K562 (cell line): ENCODE results near the gene MRPL52. TPM values are rescaled to one million over a fixed set of nuclear protein-coding genes. Genes with fewer than 3 reads are reported as not detected.

Source experiments
- ATAC-seq: fragments of 200-7000 bp; cut with Tn5 transposase; 3 replicates; pipeline ENCODE4 v1.9.1; 2020; ENCODE audit warnings: moderate library complexity
- BruUV-seq: library from RNA; stranded (reverse); fragments of 400-500 nt; replicated peaks from 2 replicates; lab custom pipeline; 2021; lab: Mats Ljungman, UMichigan
- CTCF ChIA-PET: fragments of 300-600 bp; formaldehyde crosslinking; extraction: SDS; loops from one replicate; lab custom pipeline; 2021; ENCODE audit warnings: low intra/inter-chr PET ratio; lab: Yijun Ruan, JAX
- POLR2A ChIA-PET: fragments of 300-600, 350-650 bp; sonication (Branson Sonifier 250); formaldehyde crosslinking; extraction: SDS; loops from one replicate; lab custom pipeline; 2021; ENCODE audit warnings: antibody characterized with exemption, inconsistent platforms; lab: Yijun Ruan, JAX
- DNase-seq, 4 experiments: peaks; one replicate each; pipeline versions ENCODE4 v3.0.0 to v3.0.0-alpha.2; 2011 to 2018; ENCODE audit warnings: low spot score in 3 of 4, mixed read lengths in 3 of 4; ENCODE audit errors: extremely low read depth in 1 of 4
- FAIRE-seq: peaks from 2 replicates; lab custom pipeline; 2011; peaks lifted over from hg19 to GRCh38; lab: Jason Lieb, UNC
- H2AFZ ChIP-seq: 2 replicates; pipeline ENCODE4 v1.6.0; 2011; ENCODE audit warnings: low read depth, low read length, control low read depth, inconsistent platforms
- H3K27ac ChIP-seq: fragments of 200-600 bp; 3 replicates; pipeline ENCODE4 v1.8.0; 2011; ENCODE audit warnings: low read depth, mild to moderate bottlenecking, control low read depth, inconsistent platforms, low read length, moderate library complexity, mixed read lengths; ENCODE audit errors: extremely low read depth
- H3K27me3 ChIP-seq, 2 experiments: fragments of 300-600 bp in 1 of 2; 2 replicates in 1 of 2; 3 replicates in 1 of 2; pipeline versions ENCODE4 v1.6.0 to v1.8.0; 2011; ENCODE audit warnings: inconsistent platforms in 2 of 2, low read length in 2 of 2, mild to moderate bottlenecking in 1 of 2, mixed read lengths in 1 of 2, moderate library complexity in 1 of 2; ENCODE audit not compliant: control insufficient read depth in 2 of 2, insufficient read depth in 2 of 2
- H3K36me3 ChIP-seq: fragments of 300-600 bp; 3 replicates; pipeline ENCODE4 v1.8.0; 2011; ENCODE audit warnings: mild to moderate bottlenecking, low read length, inconsistent platforms; ENCODE audit not compliant: control insufficient read depth, insufficient read depth
- H3K4me1 ChIP-seq, 2 experiments: fragments of 200-600 bp in 1 of 2; replicated peaks in 1 of 2; 2 replicates in 1 of 2; 3 replicates in 1 of 2; pipeline versions ENCODE4 v1.5.1 to v1.8.0; 2011; ENCODE audit warnings: inconsistent platforms in 2 of 2, low read length in 2 of 2, mild to moderate bottlenecking in 1 of 2, mixed read lengths in 1 of 2, moderate library complexity in 1 of 2; ENCODE audit not compliant: control insufficient read depth in 2 of 2, insufficient read depth in 2 of 2
- H3K4me2 ChIP-seq: 2 replicates; pipeline ENCODE4 v1.6.1; 2011; ENCODE audit warnings: low read length, control low read depth, inconsistent platforms, mixed read lengths; ENCODE audit not compliant: insufficient read depth
- H3K4me3 ChIP-seq: fragments of 200-600 bp; sonication (generic), shearing (Covaris generic); 2 replicates; pipeline ENCODE4 v1.5.1; 2016; ENCODE audit warnings: control low read depth, inconsistent platforms
- H3K79me2 ChIP-seq: fragments of 200-600 bp; 3 replicates; pipeline ENCODE4 v1.8.0; 2011; ENCODE audit warnings: low read length, inconsistent platforms; ENCODE audit not compliant: control insufficient read depth, insufficient read depth
- H3K9ac ChIP-seq, 2 experiments: 2 replicates each; pipeline versions ENCODE4 v1.6.0 to v1.6.1; 2011; ENCODE audit warnings: low read depth in 2 of 2, low read length in 2 of 2, control low read depth in 1 of 2, inconsistent platforms in 1 of 2, mild to moderate bottlenecking in 1 of 2, mixed read lengths in 1 of 2; ENCODE audit not compliant: insufficient read depth in 1 of 2
- H3K9me1 ChIP-seq: one replicate; pipeline ENCODE4 v1.6.0; 2011; ENCODE audit warnings: inconsistent platforms, mild to moderate bottlenecking, low read length, moderate library complexity; ENCODE audit not compliant: control insufficient read depth, insufficient read depth
- H3K9me3 ChIP-seq: replicated peaks from 2 replicates; pipeline ENCODE4 v1.5.1; 2011; ENCODE audit warnings: low read depth, low read length, inconsistent platforms; ENCODE audit not compliant: control insufficient read depth, insufficient read depth
- H4K20me1 ChIP-seq: replicated peaks from 2 replicates; pipeline ENCODE4 v1.6.1; 2011; ENCODE audit warnings: low read length, inconsistent platforms, mixed read lengths; ENCODE audit not compliant: control insufficient read depth, insufficient read depth
- EP300 ChIP-seq: IDR thresholded peaks from 2 replicates; pipeline ENCODE4 v1.6.1; 2012; ENCODE audit warnings: low read length, improper control_type of control experiment
- JUNB ChIP-seq: fragments of 450-650 bp; formaldehyde crosslinking; conservative IDR thresholded peaks from 2 replicates; pipeline ENCODE4 v1.4.0; 2020; ENCODE audit warnings: mild to moderate bottlenecking
- KLF6 ChIP-seq: fragments of 250-450 bp; sonication (Bioruptor Pico); IDR thresholded peaks from 2 replicates; pipeline ENCODE4 v1.4.0; 2020; ENCODE audit warnings: mild to moderate bottlenecking, moderate library complexity, borderline replicate concordance
- NFE2L1 ChIP-seq: fragments of 450-650 bp; IDR thresholded peaks from 2 replicates; pipeline ENCODE4 v1.6.1; 2016; ENCODE audit warnings: missing genetic modification characterization, low read depth, mild to moderate bottlenecking, missing compliant biosample characterization, moderate library complexity, borderline replicate concordance
- RUNX1 ChIP-seq: sonication (generic); IDR thresholded peaks from 2 replicates; pipeline ENCODE4 v1.6.1; 2016; ENCODE audit warnings: antibody characterized with exemption, low read depth
- SOX6 ChIP-seq: fragments of 450-650 bp; IDR thresholded peaks from 2 replicates; pipeline ENCODE4 v1.6.1; 2014; ENCODE audit warnings: mild to moderate bottlenecking
- TBL1XR1 ChIP-seq, 2 experiments: IDR thresholded peaks; 2 replicates each; pipeline ENCODE4 v1.6.1; 2012; ENCODE audit warnings: improper control_type of control experiment in 2 of 2, low read length in 2 of 2, mild to moderate bottlenecking in 1 of 2
- TSC22D4 ChIP-seq: fragments of 450-650 bp; IDR thresholded peaks from 2 replicates; pipeline ENCODE4 v1.6.1; 2016; ENCODE audit warnings: missing genetic modification characterization, missing biosample characterization, control low read depth
- VEZF1 ChIP-seq: fragments of 200-800 bp; sonication (Bioruptor generic); IDR thresholded peaks from 2 replicates; pipeline ENCODE4 v1.6.1; 2017; ENCODE audit warnings: missing genetic modification characterization, missing compliant biosample characterization
- ZHX1 ChIP-seq: fragments of 150-350 bp; conservative IDR thresholded peaks from 2 replicates; pipeline ENCODE4 v1.6.1; 2014; ENCODE audit warnings: low read length
- ZNF133 ChIP-seq: fragments of 250-450 bp; sonication (Bioruptor Pico); IDR thresholded peaks from 2 replicates; pipeline ENCODE4 v1.4.0; 2020; ENCODE audit warnings: mild to moderate bottlenecking
- ZNF24 ChIP-seq: fragments of 450-650 bp; IDR thresholded peaks from 2 replicates; pipeline ENCODE4 v1.6.1; 2016
- WGBS: fragments of 100-300 bp; shearing (Covaris generic); methylation state at CpG from one replicate; pipeline ENCODE4 v1.1.6; 2016; ENCODE audit warnings: low coverage, mixed read lengths; ENCODE audit not compliant: insufficient coverage; ENCODE audit errors: missing lambda C conversion rate; 5-methylcytosine and 5-hydroxymethylcytosine counted together
- in situ Hi-C: fragments of 300-500 bp; cut with MboI; formaldehyde crosslinking; loops from 4 replicates; pipeline ENCODE4 v1.15.0; 2018; ENCODE audit warnings: inconsistent platforms, mixed read lengths
- intact Hi-C: fragments of 100-400 bp; cut with micrococcal nuclease; formaldehyde crosslinking; loops from 2 replicates; pipeline ENCODE4 v1.14.2; 2022
- polyA plus RNA-seq, 8 experiments: library from polyadenylated mRNA; depleted of rRNA in 4 of 8; stranded (reverse) in 5 of 8; unstranded in 3 of 8; fragments of >200 nt; fragmentation: Nextera tagmentation in 2 of 8; fragmentation: Illumina TruSeq in 1 of 8; extraction: Ambion mirVana in 2 of 8; extraction: Trizol in 1 of 8; gene quantifications; 2 replicates each; pipeline versions ENCODE4 v1.2.1 to v1.2.3, GENCODE V29; 2011 to 2014; ENCODE audit warnings: inconsistent platforms in 1 of 8, missing spikeins in 1 of 8
- total RNA-seq, 7 experiments: library from RNA; depleted of rRNA in 6 of 7; stranded (reverse); fragments of >200 nt in 6 of 7; fragmentation: Illumina TruSeq in 2 of 7; extraction: Trizol in 2 of 7; gene quantifications; 2 replicates each; pipeline versions ENCODE4 v1.2.1 to v1.2.3, GENCODE V29; 2011 to 2021; ENCODE audit warnings: low replicate concordance in 1 of 7

The MRPL52 gene
- total and polyA plus RNA-seq, 9 of the 15 experiments (the other 6 are each of a cell fraction or from before 2014, with no cell fraction given): 56.5 to 213 (median 168) TPM

- no peaks in the 10 kb centered on the region for H3K27me3 ChIP-seq
- peak; percentile 12; the same call in 1 of the 3 replicates for ATAC-seq
- no peaks in the 10 kb centered on the region for H3K9me1 ChIP-seq
- CTCF ChIA-PET: no interaction called here
- H3K27ac ChIP-seq: no peak overlapping the region
- peak overlapping the region in 1 of 2 experiments; percentile 76; a peak in 1 of 4 replicates for H3K9ac ChIP-seq
- 35% methylated on average over 3 of the region's 6 CpGs for WGBS
- H3K79me2 ChIP-seq: no peaks in the 10 kb centered on the region
- FAIRE-seq: no peak
- no peaks in the 10 kb centered on the region for H3K9me3 ChIP-seq
- TF ChIP-seq EP300 (no peak), VEZF1 (CRISPR knock-in tag) (no peak), TSC22D4 (tag) (no peak), SOX6 (no peak), ZNF24 (no peak), NFE2L1 (tag) (no peak), RUNX1 (no peak), KLF6 (CRISPR knock-in tag) (no peak), JUNB (CRISPR knock-in tag) (no peak), ZNF133 (no peak), TBL1XR1 (IDR thresholded peaks at IDR 0.05; ENCODE audit: low read length in 2 of 2) (no peak), ZHX1 (no peak)
- H3K4me1 ChIP-seq: peaks cover 0 to 14% of the 10 kb centered on the region in 2 experiments; a peak in 1 of 5 replicates
- H4K20me1 ChIP-seq: no peaks in the 10 kb centered on the region
- BruUV-seq: no TSS peak
- H3K4me3 ChIP-seq: no peak overlapping the region
- no peak overlapping the region for H3K4me2 ChIP-seq
- POLR2A ChIA-PET: interaction anchor here (0.6 to 1.5 kb wide), 7 partner anchors 8 to 484 kb away, joined by 3 to 10 read pairs (median 3); partner anchors contain the start of genes LRP10 and MRPL52
- peaks cover 21% of the 10 kb centered on the region; the same call in 2 of the 3 replicates for H3K36me3 ChIP-seq
- DNase-seq: no peak
- intact Hi-C loops (no loop called here), in situ Hi-C loops (no loop called here)
- no peak overlapping the region for H2AFZ ChIP-seq
These were observed 8.9 kb downstream of the MRPL52 start for GRCh38 chr14:22838631-22839041.
